Stomach (tissue), 4 donors: Measurements from ENCODE around the gene OR5H2.

Experiments used
- CTCF ChIP-seq, 7 experiments: fragments of 450-650 bp in 4 of 7; fragments of 200-600 bp in 3 of 7; sonication (generic) in 3 of 7; IDR thresholded peaks; one replicate each; pipeline ENCODE4 v1.5.1; 2016 to 2019; ENCODE audit warnings: antibody characterized with exemption in 7 of 7, control low read depth in 2 of 7, mild to moderate bottlenecking in 1 of 7
- POLR2A ChIP-seq, 4 donors: fragments of 450-650 bp; IDR thresholded peaks; one replicate each; pipeline ENCODE4 v1.6.1; 2016; ENCODE audit warnings: antibody characterized with exemption in 4 of 4, control low read depth in 2 of 4, mild to moderate bottlenecking in 1 of 4, moderate library complexity in 1 of 4

GRCh38 chr3:98269846-98270245 lies 12.5 kb upstream of the OR5H2 start:
- TF ChIP-seq CTCF (IDR thresholded peaks at IDR 0.05) (no peak), POLR2A (IDR thresholded peaks at IDR 0.05) (no peak)
